Measurements from ENCODE around the gene GALNT2.

The GALNT2 gene

DNA sequence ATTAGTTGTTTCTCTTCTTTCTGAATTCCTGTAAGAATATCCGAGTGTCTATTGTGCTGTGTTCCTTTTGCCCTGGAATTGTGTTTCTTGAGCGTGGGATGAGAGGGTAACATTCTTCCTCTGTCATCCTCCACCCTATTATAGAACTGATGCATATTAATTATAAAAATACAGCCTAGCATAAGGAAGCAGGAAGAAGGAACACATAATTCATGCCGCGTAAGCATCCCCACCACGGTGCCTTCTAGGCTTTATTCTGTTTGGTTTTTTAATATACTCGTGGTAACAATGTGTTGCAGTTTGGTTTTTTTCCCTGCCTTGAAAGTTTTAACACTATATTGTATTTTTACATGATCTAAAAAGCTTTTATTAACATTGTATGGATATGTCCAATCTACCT, 65.7 kb downstream of the GALNT2 start:
- H3K9me3 ChIP-seq (replicated peaks; ENCODE audit: insufficient read depth, low read length) = no peaks in the 10 kb centered on the region
- no peaks in the 10 kb centered on the region for H4K20me1 ChIP-seq (ENCODE audit: insufficient read depth, low read length)
- H3K9me2 ChIP-seq (replicated peaks; ENCODE audit: insufficient read depth, low read length) = no peaks in the 10 kb centered on the region
- peak overlapping the region; percentile 48 for H3K4me3 ChIP-seq (ENCODE audit: low read length)
- H3K36me3 ChIP-seq (replicated peaks; ENCODE audit: insufficient read depth, low read length) = no peaks in the 10 kb centered on the region
- H3F3A ChIP-seq (ENCODE audit: insufficient read depth, low read length) = peaks cover 13% of the 10 kb centered on the region
- H3K4me1 ChIP-seq (ENCODE audit: low read length) = peaks cover 15% of the 10 kb centered on the region
- no peaks in the 10 kb centered on the region for H3K27me3 ChIP-seq (replicated peaks; ENCODE audit: insufficient read depth, low read length)
- peak overlapping the region; percentile 59 for H3K4me2 ChIP-seq (ENCODE audit: low read depth, low read length)
- H3K79me2 ChIP-seq (ENCODE audit: low read length) = peaks cover 98% of the 10 kb centered on the region
- no peak overlapping the region for H2AFZ ChIP-seq (ENCODE audit: low read length)
- TF ChIP-seq, protein P1, sequence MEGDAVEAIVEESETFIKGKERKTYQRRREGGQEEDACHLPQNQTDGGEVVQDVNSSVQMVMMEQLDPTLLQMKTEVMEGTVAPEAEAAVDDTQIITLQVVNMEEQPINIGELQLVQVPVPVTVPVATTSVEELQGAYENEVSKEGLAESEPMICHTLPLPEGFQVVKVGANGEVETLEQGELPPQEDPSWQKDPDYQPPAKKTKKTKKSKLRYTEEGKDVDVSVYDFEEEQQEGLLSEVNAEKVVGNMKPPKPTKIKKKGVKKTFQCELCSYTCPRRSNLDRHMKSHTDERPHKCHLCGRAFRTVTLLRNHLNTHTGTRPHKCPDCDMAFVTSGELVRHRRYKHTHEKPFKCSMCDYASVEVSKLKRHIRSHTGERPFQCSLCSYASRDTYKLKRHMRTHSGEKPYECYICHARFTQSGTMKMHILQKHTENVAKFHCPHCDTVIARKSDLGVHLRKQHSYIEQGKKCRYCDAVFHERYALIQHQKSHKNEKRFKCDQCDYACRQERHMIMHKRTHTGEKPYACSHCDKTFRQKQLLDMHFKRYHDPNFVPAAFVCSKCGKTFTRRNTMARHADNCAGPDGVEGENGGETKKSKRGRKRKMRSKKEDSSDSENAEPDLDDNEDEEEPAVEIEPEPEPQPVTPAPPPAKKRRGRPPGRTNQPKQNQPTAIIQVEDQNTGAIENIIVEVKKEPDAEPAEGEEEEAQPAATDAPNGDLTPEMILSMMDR (IDR thresholded peaks at IDR 0.05; ENCODE audit: low read length) = no peak
- TF ChIP-seq EZH2phosphoT487 (IDR thresholded peaks at IDR 0.05; ENCODE audit: low read length) = no peak
- no peak for TF ChIP-seq EZH2 (optimal IDR thresholded peaks at IDR 0.05; ENCODE audit: low read depth, low read length)
- H3K27ac ChIP-seq (ENCODE audit: low read length) = peak overlapping the region; percentile 75
- no peak for DNase-seq
- H3K9ac ChIP-seq (ENCODE audit: low read length) = peak overlapping the region; percentile 60

DNA sequence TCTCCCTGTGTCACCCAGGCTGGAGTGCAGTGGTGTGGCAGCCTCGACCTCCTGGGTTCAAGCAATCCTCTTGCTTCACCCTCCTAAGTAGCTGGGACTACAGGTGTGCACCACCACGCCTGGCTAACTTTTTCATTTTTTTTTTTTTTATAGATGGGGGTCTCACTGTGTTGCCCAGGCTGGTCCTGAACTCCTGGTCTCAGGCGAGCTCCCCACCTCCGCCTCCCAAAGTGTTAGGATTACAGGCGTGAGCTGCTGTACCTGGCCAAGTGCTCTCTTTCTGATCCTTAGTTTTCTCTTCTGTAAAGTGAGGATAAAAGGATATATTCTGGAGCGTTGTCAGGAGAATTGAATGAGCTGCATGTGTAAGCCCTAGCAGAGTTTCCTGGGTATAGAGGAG, 68.7 kb downstream of the GALNT2 start:
- TF ChIP-seq, protein P1 (IDR thresholded peaks at IDR 0.05; ENCODE audit: low read length) = no peak
- TF ChIP-seq EZH2phosphoT487 (IDR thresholded peaks at IDR 0.05; ENCODE audit: low read length) (no peak), EZH2 (optimal IDR thresholded peaks at IDR 0.05; ENCODE audit: low read depth, low read length) (no peak)
- Histone ChIP-seq H3F3A (ENCODE audit: insufficient read depth, low read length) (peaks cover 15% of the 10 kb centered on the region), H3K4me3 (ENCODE audit: low read length) (no peak overlapping the region), H3K4me2 (ENCODE audit: low read depth, low read length) (no peak overlapping the region), H3K36me3 (replicated peaks; ENCODE audit: insufficient read depth, low read length) (no peaks in the 10 kb centered on the region), H3K9me2 (replicated peaks; ENCODE audit: insufficient read depth, low read length) (no peaks in the 10 kb centered on the region), H3K9ac (ENCODE audit: low read length) (no peak overlapping the region), H3K4me1 (ENCODE audit: low read length) (peaks cover 24% of the 10 kb centered on the region), H3K9me3 (replicated peaks; ENCODE audit: insufficient read depth, low read length) (no peaks in the 10 kb centered on the region), H4K20me1 (ENCODE audit: insufficient read depth, low read length) (no peaks in the 10 kb centered on the region), H3K27me3 (replicated peaks; ENCODE audit: insufficient read depth, low read length) (no peaks in the 10 kb centered on the region), H3K27ac (ENCODE audit: low read length) (no peak overlapping the region), H2AFZ (ENCODE audit: low read length) (no peak overlapping the region), H3K79me2 (ENCODE audit: low read length) (peaks cover 98% of the 10 kb centered on the region)
- no peak for DNase-seq

- Histone ChIP-seq H3K4me3 (ENCODE audit: low read length) (no peak overlapping the region), H3K4me2 (ENCODE audit: low read depth, low read length) (no peak overlapping the region), H3K9me3 (replicated peaks; ENCODE audit: insufficient read depth, low read length) (no peaks in the 10 kb centered on the region), H3K27ac (ENCODE audit: low read length) (no peak overlapping the region), H4K20me1 (ENCODE audit: insufficient read depth, low read length) (no peaks in the 10 kb centered on the region), H3F3A (ENCODE audit: insufficient read depth, low read length) (peaks cover 23% of the 10 kb centered on the region), H3K4me1 (ENCODE audit: low read length) (peaks cover 34% of the 10 kb centered on the region), H3K79me2 (ENCODE audit: low read length) (peaks cover 98% of the 10 kb centered on the region), H3K9ac (ENCODE audit: low read length) (no peak overlapping the region), H3K27me3 (replicated peaks; ENCODE audit: insufficient read depth, low read length) (no peaks in the 10 kb centered on the region), H3K9me2 (replicated peaks; ENCODE audit: insufficient read depth, low read length) (no peaks in the 10 kb centered on the region), H2AFZ (ENCODE audit: low read length) (no peak overlapping the region), H3K36me3 (replicated peaks; ENCODE audit: insufficient read depth, low read length) (no peaks in the 10 kb centered on the region)
- DNase-seq = no peak
- TF ChIP-seq EZH2 (optimal IDR thresholded peaks at IDR 0.05; ENCODE audit: low read depth, low read length) (no peak), EZH2phosphoT487 (IDR thresholded peaks at IDR 0.05; ENCODE audit: low read length) (no peak)
- TF ChIP-seq, protein P1 (IDR thresholded peaks at IDR 0.05; ENCODE audit: low read length) = no peak
Measured at GRCh38 chr1:230136453-230137336, 69.7 kb downstream of the GALNT2 start.

All from MM.1S (cell line).